Natural killer cell treated with Interleukin-12 subunit alpha and Interleukin-12 subunit beta and Interleukin-15 and Interleukin-18, amount 100 ng/mL, for 72 hours (primary cell): ENCODE data around the gene SHCBP1L. TPM values are rescaled to one million over a fixed set of nuclear protein-coding genes. Genes with fewer than 3 reads are reported as not detected.

Source experiments
- ATAC-seq, 2 donors: fragments of 150-1000 bp; cut with Tn5 transposase in 1 of 2; sonication (Bioruptor Pico), chemical (Tn5 transposase) in 1 of 2; 2 replicates each; pipeline ENCODE4 v1.10.0; 2021
- DNase-seq: peaks from one replicate; pipeline ENCODE4 v3.0.0; 2022; ENCODE audit warnings: low spot score
- H3K27ac Mint-ChIP-seq, 2 donors: 1 replicate in 1 of 2; 2 replicates in 1 of 2; pipeline ENCODE4 v1.8.0; 2022; ENCODE audit warnings: mixed read lengths in 2 of 2, mild to moderate bottlenecking in 1 of 2, moderate library complexity in 1 of 2
- H3K27me3 Mint-ChIP-seq, 2 donors: 1 replicate in 1 of 2; 2 replicates in 1 of 2; pipeline ENCODE4 v1.8.0; 2022; ENCODE audit warnings: mixed read lengths in 2 of 2
- H3K36me3 Mint-ChIP-seq: one replicate; pipeline ENCODE4 v1.8.0; 2022; ENCODE audit warnings: mixed read lengths
- H3K4me1 Mint-ChIP-seq, 2 donors: 1 replicate in 1 of 2; 2 replicates in 1 of 2; pipeline ENCODE4 v1.8.0; 2022; ENCODE audit warnings: low read depth in 2 of 2, mixed read lengths in 2 of 2, mild to moderate bottlenecking in 1 of 2
- H3K4me3 Mint-ChIP-seq: one replicate; pipeline ENCODE4 v1.8.0; 2022; ENCODE audit warnings: mixed read lengths
- H3K9me3 Mint-ChIP-seq: 2 replicates; pipeline ENCODE4 v1.8.0; 2022; ENCODE audit warnings: mixed read lengths
- total RNA-seq, 2 donors: library from RNA; stranded (reverse); gene quantifications; one replicate each; pipeline ENCODE4 v1.2.3, GENCODE V29; 2022

SHCBP1L gene
- total RNA-seq = not detected

- Mint-ChIP-seq H3K36me3 (no peaks in the 10 kb centered on the region), H3K4me1 (no peaks in the 10 kb centered on the region), H3K27me3 (peaks cover 8 to 19% of the 10 kb centered on the region in 2 donors), H3K27ac (no peak within 1 kb of the TSS), H3K4me3 (no peak within 1 kb of the TSS), H3K9me3 (peaks cover 3% of the 10 kb centered on the region)
- DNase-seq = no peak
- peak; percentile 43 to 49 for ATAC-seq
Observed at GRCh38 chr1:182952677-182953444, at the start of gene SHCBP1L. Gene SHCBP1L, minus strand, starts transcription at chr1:182953166. Its CDS starts 33 bp downstream, at chr1:182953133.

DNA sequence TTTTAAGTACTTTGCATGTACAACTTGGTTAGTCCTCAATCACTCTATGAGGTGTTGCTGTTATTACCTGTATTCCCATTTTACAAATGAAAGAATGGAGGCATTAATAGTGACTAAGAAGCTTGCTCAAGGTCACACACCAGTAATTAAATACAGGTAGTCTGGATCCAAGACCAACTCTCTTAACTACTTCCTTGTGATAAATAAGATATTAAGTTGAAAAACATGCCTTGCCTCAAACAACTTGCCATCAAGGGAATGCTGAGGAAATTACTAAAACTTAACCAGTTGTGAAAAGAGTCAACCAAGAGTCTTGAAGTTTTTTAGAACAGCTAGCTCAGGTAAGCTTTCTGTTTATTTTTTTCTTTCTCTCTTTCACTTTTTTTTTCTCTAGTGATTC is 49.3 kb upstream of the SHCBP1L start:
- DNase-seq = no peak
- peaks cover 20 to 33% of the 10 kb centered on the region in 2 donors for H3K27me3 Mint-ChIP-seq
- H3K4me3 Mint-ChIP-seq = no peak overlapping the region
- H3K4me1 Mint-ChIP-seq = no peaks in the 10 kb centered on the region
- ATAC-seq = no peak
- no peaks in the 10 kb centered on the region for H3K36me3 Mint-ChIP-seq
- no peak overlapping the region for H3K27ac Mint-ChIP-seq
- no peaks in the 10 kb centered on the region for H3K9me3 Mint-ChIP-seq

- H3K27me3 Mint-ChIP-seq = peaks cover 16 to 33% of the 10 kb centered on the region in 2 donors
- no peaks in the 10 kb centered on the region for H3K4me1 Mint-ChIP-seq
- no peaks in the 10 kb centered on the region for H3K36me3 Mint-ChIP-seq
- no peak overlapping the region for H3K4me3 Mint-ChIP-seq
- ATAC-seq = no peak
- no peak for DNase-seq
- H3K27ac Mint-ChIP-seq = no peak overlapping the region
- H3K9me3 Mint-ChIP-seq = no peaks in the 10 kb centered on the region
Observed at GRCh38 chr1:183000167-183000962, 47.4 kb upstream of the SHCBP1L start.

- no peaks in the 10 kb centered on the region for H3K9me3 Mint-ChIP-seq
- H3K36me3 Mint-ChIP-seq = no peaks in the 10 kb centered on the region
- no peak for DNase-seq
- ATAC-seq = no peak
- H3K4me3 Mint-ChIP-seq = no peak overlapping the region
- peaks cover 11 to 15% of the 10 kb centered on the region in 2 donors for H3K27me3 Mint-ChIP-seq
- H3K4me1 Mint-ChIP-seq = no peaks in the 10 kb centered on the region
- H3K27ac Mint-ChIP-seq = no peak overlapping the region
Observed at GRCh38 chr1:182998482-182998881, 45.5 kb upstream of the SHCBP1L start.

- ATAC-seq (no peak), DNase-seq (no peak)
- H3K36me3 Mint-ChIP-seq = no peaks in the 10 kb centered on the region
- H3K4me1 Mint-ChIP-seq = no peaks in the 10 kb centered on the region
- H3K9me3 Mint-ChIP-seq = no peaks in the 10 kb centered on the region
- H3K27me3 Mint-ChIP-seq = peaks cover 14 to 15% of the 10 kb centered on the region in 2 donors
- no peak overlapping the region for H3K27ac Mint-ChIP-seq
- no peak overlapping the region for H3K4me3 Mint-ChIP-seq
Observed at GRCh38 chr1:182996816-182997215, 43.9 kb upstream of the SHCBP1L start.

GRCh38 chr1:182995894-182996293 is 42.9 kb upstream of the SHCBP1L start:
- Mint-ChIP-seq H3K9me3 (no peaks in the 10 kb centered on the region), H3K4me1 (no peaks in the 10 kb centered on the region), H3K27me3 (peaks cover 10 to 13% of the 10 kb centered on the region in 2 donors), H3K4me3 (no peak overlapping the region), H3K27ac (no peak overlapping the region), H3K36me3 (no peaks in the 10 kb centered on the region)
- ATAC-seq (no peak), DNase-seq (no peak)

- Mint-ChIP-seq H3K36me3 (no peaks in the 10 kb centered on the region), H3K27ac (no peak overlapping the region), H3K27me3 (peaks cover 11 to 19% of the 10 kb centered on the region in 2 donors), H3K4me3 (no peak overlapping the region), H3K9me3 (no peaks in the 10 kb centered on the region), H3K4me1 (no peaks in the 10 kb centered on the region)
- DNase-seq = no peak
- no peak for ATAC-seq
Observed at GRCh38 chr1:182993746-182994145, 40.8 kb upstream of the SHCBP1L start.

DNA sequence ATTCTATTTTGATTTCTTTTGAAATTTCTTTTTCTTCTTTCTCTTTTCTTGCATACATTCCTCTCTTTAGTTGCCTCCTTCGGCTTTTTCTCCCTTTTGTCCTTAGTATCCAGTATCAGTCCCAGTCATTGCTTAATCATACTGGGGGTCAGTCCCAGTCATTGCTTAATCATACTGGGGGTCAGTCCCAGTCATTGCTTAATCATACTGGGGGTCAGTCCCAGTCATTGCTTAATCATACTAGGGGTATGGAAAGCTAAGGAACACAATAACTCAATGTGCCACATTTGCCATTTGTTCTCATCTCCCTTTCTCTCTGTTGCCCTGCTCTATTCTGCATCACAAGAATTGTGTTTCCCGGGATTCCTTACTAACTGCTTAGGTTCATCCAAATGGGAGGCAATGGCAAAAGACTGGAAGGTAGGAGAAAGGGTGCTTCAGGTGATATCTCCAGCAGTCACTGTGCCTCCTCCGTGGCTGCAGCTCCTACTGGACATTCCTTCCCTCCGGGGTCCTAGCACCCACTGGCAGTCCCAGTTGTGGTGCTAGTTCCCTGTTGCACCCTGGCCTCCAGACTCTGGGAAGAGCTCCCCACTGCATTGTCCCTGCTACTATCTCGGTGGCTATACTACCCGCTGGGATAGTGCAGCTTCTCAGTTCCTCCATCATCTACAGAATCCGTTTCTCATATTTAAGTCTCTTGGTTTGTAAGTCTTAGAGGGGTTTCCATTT is 37.6 kb upstream of the SHCBP1L start:
- no peaks in the 10 kb centered on the region for H3K9me3 Mint-ChIP-seq
- ATAC-seq (no peak), DNase-seq (no peak)
- H3K36me3 Mint-ChIP-seq = no peaks in the 10 kb centered on the region
- H3K27me3 Mint-ChIP-seq = peaks cover 9 to 15% of the 10 kb centered on the region in 2 donors
- no peaks in the 10 kb centered on the region for H3K4me1 Mint-ChIP-seq
- H3K4me3 Mint-ChIP-seq = no peak overlapping the region
- no peak overlapping the region for H3K27ac Mint-ChIP-seq

- no peaks in the 10 kb centered on the region for H3K36me3 Mint-ChIP-seq
- H3K9me3 Mint-ChIP-seq = no peaks in the 10 kb centered on the region
- H3K27ac Mint-ChIP-seq = no peak overlapping the region
- DNase-seq (no peak), ATAC-seq (no peak)
- H3K4me3 Mint-ChIP-seq = no peak overlapping the region
- peaks cover 6 to 22% of the 10 kb centered on the region in 2 donors for H3K27me3 Mint-ChIP-seq
- H3K4me1 Mint-ChIP-seq = no peaks in the 10 kb centered on the region
Observed at GRCh38 chr1:182985876-182986275, 32.9 kb upstream of the SHCBP1L start.

DNA sequence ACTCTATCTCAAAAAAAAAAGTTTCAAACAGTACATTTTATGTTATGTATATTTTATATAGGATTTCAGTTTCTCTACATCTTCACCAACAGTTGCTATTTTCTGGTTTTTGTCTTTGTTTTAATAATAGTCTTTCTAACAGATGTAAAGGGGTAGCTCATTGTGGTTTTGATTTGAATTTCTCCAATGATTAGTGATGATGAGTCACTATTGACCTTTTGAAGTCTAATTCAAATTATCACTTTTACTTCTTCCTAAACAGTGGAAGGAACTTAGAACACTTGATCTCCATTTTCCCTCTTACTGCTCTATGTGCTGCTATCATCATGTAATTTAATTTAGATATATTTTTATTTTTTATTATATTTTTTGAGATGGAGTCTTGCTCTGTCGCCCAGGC is 31.7 kb upstream of the SHCBP1L start:
- no peak for ATAC-seq
- Mint-ChIP-seq H3K4me1 (no peaks in the 10 kb centered on the region), H3K9me3 (no peaks in the 10 kb centered on the region), H3K36me3 (no peaks in the 10 kb centered on the region), H3K27me3 (peaks cover 6 to 13% of the 10 kb centered on the region in 2 donors), H3K4me3 (no peak overlapping the region), H3K27ac (no peak overlapping the region)
- no peak for DNase-seq

GRCh38 chr1:182984138-182984537 is 31.2 kb upstream of the SHCBP1L start:
- DNase-seq (no peak), ATAC-seq (no peak)
- Mint-ChIP-seq H3K9me3 (no peaks in the 10 kb centered on the region), H3K4me3 (no peak overlapping the region), H3K36me3 (no peaks in the 10 kb centered on the region), H3K27me3 (peaks cover 6 to 13% of the 10 kb centered on the region in 2 donors), H3K27ac (no peak overlapping the region), H3K4me1 (no peaks in the 10 kb centered on the region)

- no peaks in the 10 kb centered on the region for H3K36me3 Mint-ChIP-seq
- no peak overlapping the region for H3K4me3 Mint-ChIP-seq
- peaks cover 4 to 15% of the 10 kb centered on the region in 2 donors for H3K27me3 Mint-ChIP-seq
- DNase-seq (no peak), ATAC-seq (no peak)
- H3K9me3 Mint-ChIP-seq = no peaks in the 10 kb centered on the region
- no peak overlapping the region for H3K27ac Mint-ChIP-seq
- no peaks in the 10 kb centered on the region for H3K4me1 Mint-ChIP-seq
Observed at GRCh38 chr1:182978151-182978853, 25.3 kb upstream of the SHCBP1L start.

DNA sequence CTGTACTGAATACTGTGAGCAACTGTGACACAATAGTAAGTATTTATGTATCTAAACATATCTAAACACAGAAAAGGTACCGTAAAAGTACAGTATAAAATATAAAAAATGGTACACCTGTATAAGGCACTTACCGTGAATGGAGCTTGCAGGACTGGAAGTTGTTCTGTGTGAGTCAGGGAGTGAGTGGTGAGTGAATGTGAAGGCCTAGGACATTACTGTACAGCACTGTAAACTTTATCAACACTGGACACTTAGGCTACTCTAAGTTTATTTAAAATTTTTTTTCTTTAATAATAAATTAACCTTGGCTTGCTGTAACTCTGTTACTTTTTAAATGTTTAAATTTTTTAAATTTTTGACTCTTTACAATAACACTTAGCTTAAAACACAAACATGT is 24.5 kb upstream of the SHCBP1L start:
- Mint-ChIP-seq H3K36me3 (no peaks in the 10 kb centered on the region), H3K27me3 (peaks cover 4 to 19% of the 10 kb centered on the region in 2 donors), H3K9me3 (no peaks in the 10 kb centered on the region), H3K4me3 (no peak overlapping the region), H3K27ac (no peak overlapping the region), H3K4me1 (no peaks in the 10 kb centered on the region)
- DNase-seq (no peak), ATAC-seq (no peak)
